ENCODE measurements around the gene SMCHD1. TPM values are rescaled to one million over a fixed set of nuclear protein-coding genes. Genes with fewer than 3 reads are reported as not detected.
"Not testable (repeated sequence)": the region's sequence is repeated elsewhere in the genome, so short reads cannot be mapped to it uniquely, and the experiment has no call there.

SMCHD1 gene
- total RNA-seq, 1 experiment from 2014 or later: 26.6 TPM

- no peak for DNase-seq (ENCODE audit: low spot score)
Observed at GRCh38 chr18:2814928-2815327, 159.4 kb downstream of the SMCHD1 start.

DNA sequence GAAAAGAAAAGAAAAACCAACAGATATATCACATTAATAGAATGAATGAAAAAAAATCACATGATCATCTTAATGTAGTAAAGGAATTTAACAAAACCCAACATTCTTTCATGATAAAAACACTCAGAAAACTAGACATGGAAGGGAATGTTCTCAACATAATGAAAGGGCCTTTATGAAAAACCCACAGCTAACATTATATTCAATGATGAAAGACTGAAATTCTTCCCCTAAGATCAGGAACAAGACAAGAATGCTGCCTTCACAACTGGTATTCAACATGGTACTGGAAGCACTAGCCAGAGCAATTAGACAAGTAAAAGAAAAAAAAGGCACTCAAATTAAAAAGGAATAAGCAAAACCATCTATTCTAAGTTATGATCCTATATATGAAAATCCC is 162.8 kb downstream of the SMCHD1 start:
- DNase-seq (ENCODE audit: low spot score): no peak

- no peak for DNase-seq (ENCODE audit: low spot score)
Observed at GRCh38 chr18:2821695-2822094, 166.2 kb downstream of the SMCHD1 start.

DNA sequence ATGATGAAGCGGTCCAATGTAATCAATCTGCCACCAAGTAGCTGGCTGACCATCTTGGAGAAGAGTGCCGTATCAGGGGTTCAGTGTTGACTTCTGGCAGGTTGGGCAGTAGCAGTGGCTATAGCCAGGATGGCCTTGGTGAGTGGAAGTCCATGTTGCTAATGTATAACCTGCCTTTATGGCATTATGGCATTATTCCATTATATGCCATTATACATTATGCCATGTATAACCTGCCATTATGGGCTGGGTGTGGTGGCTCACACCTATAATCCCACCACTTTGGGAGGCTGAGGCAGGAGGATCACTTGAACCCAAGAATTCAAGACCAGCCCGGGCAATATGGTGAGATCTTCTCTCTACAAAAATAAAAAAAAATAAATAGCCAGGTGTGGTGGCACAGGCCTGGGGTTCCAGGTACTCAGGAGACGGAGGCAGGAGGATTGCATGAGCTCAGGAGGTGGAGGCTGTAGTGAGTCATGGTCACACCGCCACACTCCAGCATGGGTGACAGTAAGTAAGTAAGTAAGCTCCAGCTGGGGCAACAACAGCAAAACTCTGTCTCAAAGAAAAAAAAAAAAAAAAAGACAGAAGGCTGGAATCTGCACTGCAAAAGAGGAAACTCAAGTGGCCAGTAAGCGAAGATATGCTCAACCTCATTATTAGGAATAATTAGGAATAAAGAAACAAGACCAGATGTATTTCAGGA is 166.8 kb downstream of the SMCHD1 start:
- DNase-seq (ENCODE audit: low spot score): no peak

GRCh38 chr18:2823202-2823601 is 167.7 kb downstream of the SMCHD1 start:
- DNase-seq (ENCODE audit: low spot score): no peak

- DNase-seq (ENCODE audit: low spot score): no peak
Observed at GRCh38 chr18:2823966-2824365, 168.4 kb downstream of the SMCHD1 start.

- DNase-seq (ENCODE audit: low spot score): no peak
Observed at GRCh38 chr18:2824865-2825264, 169.3 kb downstream of the SMCHD1 start.

DNA sequence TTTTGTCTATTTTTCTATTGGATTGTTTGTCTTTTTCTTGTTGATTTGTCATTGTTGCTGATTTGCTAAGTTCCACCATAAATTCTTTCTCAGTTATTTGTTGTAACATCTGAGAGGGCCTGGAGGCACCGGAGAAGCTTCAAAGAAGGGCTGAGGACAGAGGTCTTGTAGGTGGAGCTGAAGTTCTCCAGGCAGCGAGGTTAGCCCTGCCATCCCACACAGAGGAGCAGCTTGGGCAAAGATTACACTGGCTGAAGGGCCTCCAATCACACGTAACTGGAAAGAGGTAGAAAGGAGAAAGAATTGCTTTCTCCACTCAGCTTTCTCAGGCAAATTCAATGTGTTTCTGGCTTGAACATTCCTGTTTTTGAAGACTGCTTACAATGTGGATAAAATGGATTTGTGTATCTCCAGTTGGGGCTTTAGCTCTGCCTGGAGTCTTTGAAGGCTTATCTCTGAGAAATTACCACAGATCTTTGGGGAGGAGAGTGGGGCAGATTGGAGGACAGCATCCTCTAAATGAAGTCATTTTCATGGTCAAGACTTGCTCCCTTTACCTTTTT is 170.2 kb downstream of the SMCHD1 start:
- no peak for DNase-seq (ENCODE audit: low spot score)

DNA sequence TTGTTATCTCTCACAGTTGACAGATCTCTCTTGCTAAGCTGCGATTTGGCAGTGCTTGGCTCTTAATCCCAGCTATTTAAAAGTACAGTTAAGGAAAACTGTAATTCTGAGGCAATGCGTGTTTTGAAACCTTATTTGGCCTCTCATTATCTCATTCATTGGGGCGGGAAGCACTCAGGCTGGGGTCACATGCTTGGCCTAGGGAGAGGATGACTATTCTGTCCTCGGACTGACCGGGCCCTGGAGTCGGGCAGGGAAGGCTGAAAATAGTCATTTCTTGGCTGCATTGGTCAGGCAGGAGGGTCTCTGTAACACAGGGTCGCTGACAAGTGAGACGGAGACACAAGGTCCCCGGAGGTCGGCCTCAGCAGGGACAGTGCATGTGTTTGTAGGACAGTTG is 171.1 kb downstream of the SMCHD1 start:
- no peak for DNase-seq (ENCODE audit: low spot score)

DNA sequence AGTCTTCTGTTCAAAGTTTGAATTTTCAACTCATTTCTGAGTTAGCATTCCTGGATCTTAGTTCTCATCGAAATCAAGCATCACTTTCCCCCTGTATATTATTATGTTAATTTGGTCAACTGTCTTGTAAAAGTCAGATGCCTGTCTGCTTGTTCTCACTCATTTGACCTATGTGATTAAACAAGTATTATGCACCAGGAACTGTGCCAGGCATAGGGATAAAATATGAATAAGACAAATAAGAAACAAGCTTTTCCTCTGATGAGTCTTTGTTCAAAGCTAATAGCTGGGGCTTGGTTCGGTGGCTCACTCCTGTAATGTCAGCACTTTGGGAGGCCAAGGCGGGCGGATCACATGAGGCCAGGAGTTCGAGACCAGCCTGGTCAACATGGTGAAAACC is 171.5 kb downstream of the SMCHD1 start:
- no peak for DNase-seq (ENCODE audit: low spot score)

DNA sequence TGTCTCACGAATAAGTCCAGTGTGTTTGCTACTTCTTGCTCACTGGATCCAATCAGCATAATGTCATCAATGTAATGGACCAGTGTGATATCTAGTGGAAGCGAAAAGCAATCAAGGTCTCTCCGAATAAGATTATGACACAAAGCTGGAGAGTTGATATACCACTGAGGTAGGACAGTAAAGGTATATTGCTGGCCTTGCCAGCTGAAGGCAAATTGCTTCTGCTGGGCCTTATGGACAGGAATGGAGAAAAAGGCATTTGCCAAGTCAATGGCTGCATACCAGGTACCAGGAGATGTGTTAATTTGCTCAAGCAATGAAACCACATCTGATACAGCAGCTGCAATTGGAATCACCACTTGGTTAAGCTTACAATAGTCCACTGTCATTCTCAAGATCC is 180.6 kb downstream of the SMCHD1 start:
- not testable (repeated sequence) for DNase-seq (ENCODE audit: low spot score)

DNA sequence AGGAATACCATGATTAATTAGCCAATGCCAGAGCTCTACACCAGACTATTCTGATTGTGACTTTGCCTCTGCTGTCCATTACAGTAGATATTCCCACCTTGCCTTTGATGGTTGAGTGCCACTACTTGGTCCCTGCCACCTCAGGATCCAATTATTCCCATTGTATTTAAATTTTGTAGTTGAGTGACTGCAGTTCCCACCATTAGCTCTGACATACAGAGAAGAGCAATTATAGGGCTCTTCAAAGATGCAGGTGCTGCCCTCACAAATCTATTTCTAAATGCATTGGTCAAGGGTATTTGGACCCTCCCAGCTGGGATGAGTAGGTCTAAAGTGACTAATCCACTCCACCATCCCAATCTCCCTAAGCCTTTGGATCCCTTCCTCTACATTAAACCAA is 181.8 kb downstream of the SMCHD1 start:
- not testable (repeated sequence) for DNase-seq (ENCODE audit: low spot score)

GRCh38 chr18:2839202-2839601 is 183.7 kb downstream of the SMCHD1 start:
- DNase-seq (ENCODE audit: low spot score): no peak

DNA sequence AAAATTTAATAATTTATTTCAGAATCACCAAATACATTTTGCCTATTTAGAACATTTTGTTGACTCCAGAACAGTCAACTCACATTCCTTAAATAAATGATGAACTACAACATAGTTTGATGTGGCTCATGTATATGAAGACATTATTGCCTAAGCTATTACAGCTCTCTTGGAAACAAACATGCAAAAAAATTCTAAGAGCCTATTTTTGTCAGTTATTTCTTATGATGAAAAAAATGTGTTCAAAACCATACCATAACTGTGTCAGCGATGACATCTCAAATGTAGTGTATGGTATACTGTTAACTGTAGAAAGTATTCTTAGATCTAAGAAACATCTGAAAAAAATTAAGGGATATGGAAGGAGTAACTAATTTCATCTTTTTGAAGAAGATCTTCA is 185.0 kb downstream of the SMCHD1 start:
- DNase-seq (ENCODE audit: low spot score): no peak

- DNase-seq (ENCODE audit: low spot score): no peak
Observed at GRCh38 chr18:2843146-2843545, 187.6 kb downstream of the SMCHD1 start.

DNA sequence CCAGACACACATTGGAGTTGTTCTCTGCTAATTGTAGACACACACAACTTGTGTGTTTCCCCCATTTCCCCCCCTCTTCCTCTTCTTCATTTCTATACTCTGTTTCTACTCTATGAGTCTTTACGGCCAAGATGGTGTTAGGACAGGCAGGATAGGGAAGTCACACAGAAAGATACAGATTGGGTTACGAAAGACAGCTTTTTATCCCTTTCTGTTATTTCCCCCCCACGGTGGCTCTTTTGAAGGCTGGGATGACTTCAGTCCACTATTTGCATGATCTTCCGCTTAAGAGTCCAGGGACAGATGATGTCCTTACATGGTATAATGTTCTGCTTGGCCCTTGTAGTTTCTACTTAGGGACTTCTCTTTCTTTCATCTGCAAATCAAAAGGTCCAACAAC is 189.6 kb downstream of the SMCHD1 start:
- DNase-seq (ENCODE audit: low spot score): no peak

DNA sequence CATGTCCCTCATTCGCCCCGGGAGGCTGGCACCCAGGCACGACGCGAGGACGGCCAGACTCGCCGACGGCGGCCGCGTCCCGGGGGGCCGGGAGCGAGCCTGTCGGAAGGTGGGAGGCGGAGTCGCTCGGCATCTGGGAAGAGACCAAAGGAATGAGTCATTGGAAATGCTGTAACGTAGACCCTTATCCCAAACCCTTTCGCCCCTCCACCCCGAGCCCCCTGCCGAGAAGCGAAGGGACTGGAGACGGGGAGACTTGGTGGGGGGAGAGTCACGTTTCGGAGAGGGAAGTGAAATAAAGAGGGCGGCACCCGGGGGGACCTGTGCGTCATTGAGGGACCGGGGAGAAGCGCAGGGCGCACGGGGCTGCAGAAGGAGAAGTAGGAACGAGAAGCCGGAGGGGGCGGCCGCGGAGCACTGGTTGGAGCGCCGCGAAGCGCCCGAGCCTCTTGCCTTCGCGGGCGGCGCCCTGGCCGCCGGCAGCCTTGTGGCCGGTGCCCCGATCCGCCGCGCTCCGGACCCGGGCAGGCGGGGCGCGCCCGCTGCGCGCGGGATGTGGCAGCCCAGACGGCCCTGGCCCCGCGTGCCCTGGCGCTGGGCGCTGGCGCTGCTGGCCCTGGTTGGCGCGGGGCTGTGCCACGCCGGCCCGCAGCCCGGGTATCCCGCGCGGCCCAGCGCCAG is 191.2 kb downstream of the SMCHD1 start, which contains the start of gene EMILIN2:
Gene EMILIN2, plus strand, starts transcription at position 371 of the 681 bp plus-strand sequence. Its CDS starts 183 bp downstream, at position 554.
- DNase-seq (ENCODE audit: low spot score): no peak

GRCh38 chr18:2847317-2848246 is 192.1 kb downstream of the SMCHD1 start:
- no peak for DNase-seq (ENCODE audit: low spot score)

- DNase-seq (ENCODE audit: low spot score): no peak
Observed at GRCh38 chr18:2848247-2849246, 193.0 kb downstream of the SMCHD1 start.

GRCh38 chr18:2850816-2851215 is 195.3 kb downstream of the SMCHD1 start:
- no peak for DNase-seq (ENCODE audit: low spot score)

DNA sequence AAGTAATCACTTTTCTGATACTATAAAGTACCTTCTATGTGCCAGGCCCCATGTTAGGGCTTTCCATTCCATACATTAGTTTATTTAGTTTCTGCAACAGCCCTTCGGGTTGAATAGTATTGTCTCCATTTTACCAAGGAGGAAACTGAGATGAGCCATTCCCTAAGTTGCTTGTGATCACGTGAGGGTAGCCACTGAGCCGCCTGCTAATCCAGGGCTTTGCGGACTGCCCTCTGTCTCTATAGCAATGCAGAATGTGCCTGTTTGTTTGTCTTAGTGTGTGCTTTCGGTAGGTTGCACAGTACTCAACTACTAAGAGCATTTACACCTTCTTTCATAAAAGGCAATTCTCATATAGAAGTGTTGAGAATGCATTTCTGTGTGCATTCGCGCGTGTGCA is 196.2 kb downstream of the SMCHD1 start:
- DNase-seq (ENCODE audit: low spot score): no peak
